Fibroblast of lung (primary cell): ENCODE results near the gene GLT6D1. TPM values are rescaled to one million over a fixed set of nuclear protein-coding genes. Genes with fewer than 3 reads are reported as not detected.

Source experiments
- DNase-seq, 2 donors: peaks; one replicate each; pipeline versions ENCODE4 v3.0.0 to v3.0.0-alpha.2; 2010; ENCODE audit warnings: low read depth in 2 of 2
- H2AFZ ChIP-seq: 2 replicates; pipeline ENCODE4 v1.5.1; 2012; ENCODE audit warnings: low read length, control low read depth, inconsistent platforms
- H3K27ac ChIP-seq: 2 replicates; pipeline ENCODE4 v1.5.1; 2011; ENCODE audit warnings: low read length, control low read depth; ENCODE audit not compliant: insufficient read depth
- H3K27me3 ChIP-seq: 2 replicates; pipeline ENCODE4 v1.5.1; 2011; ENCODE audit warnings: mild to moderate bottlenecking, low read length; ENCODE audit not compliant: control insufficient read depth, insufficient read depth
- H3K36me3 ChIP-seq: 2 replicates; pipeline ENCODE4 v1.5.1; 2011; ENCODE audit warnings: low read length; ENCODE audit not compliant: control insufficient read depth, insufficient read depth
- H3K4me1 ChIP-seq: 2 replicates; pipeline ENCODE4 v1.5.1; 2011; ENCODE audit warnings: low read length; ENCODE audit not compliant: control insufficient read depth, insufficient read depth; ENCODE audit errors: extremely low read depth
- H3K4me2 ChIP-seq: 2 replicates; pipeline ENCODE4 v1.5.1; 2011; ENCODE audit warnings: low read length, control low read depth; ENCODE audit not compliant: insufficient read depth; ENCODE audit errors: extremely low read depth
- H3K4me3 ChIP-seq, 4 experiments: fragments of 200-600 bp in 1 of 4; sonication (generic) in 1 of 4; replicated peaks in 1 of 4; 2 replicates each; pipeline ENCODE4 v1.5.1; 2011 to 2016; ENCODE audit warnings: low read length in 4 of 4, low read depth in 3 of 4, mild to moderate bottlenecking in 3 of 4, control low read depth in 2 of 4, inconsistent platforms in 1 of 4, mixed read lengths in 1 of 4; ENCODE audit not compliant: insufficient read depth in 1 of 4; ENCODE audit errors: control extremely low read depth in 1 of 4
- H3K79me2 ChIP-seq: 2 replicates; pipeline ENCODE4 v1.5.1; 2012; ENCODE audit warnings: mild to moderate bottlenecking, low read length, inconsistent platforms; ENCODE audit not compliant: control insufficient read depth, insufficient read depth
- H3K9ac ChIP-seq: 2 replicates; pipeline ENCODE4 v1.5.1; 2011; ENCODE audit warnings: mild to moderate bottlenecking, low read length, control low read depth; ENCODE audit not compliant: insufficient read depth
- H3K9me3 ChIP-seq: 2 replicates; pipeline ENCODE4 v1.5.1; 2012; ENCODE audit warnings: low read depth, low read length; ENCODE audit not compliant: control insufficient read depth, insufficient read depth
- H4K20me1 ChIP-seq: 2 replicates; pipeline ENCODE4 v1.5.1; 2011; ENCODE audit warnings: low read length; ENCODE audit not compliant: control insufficient read depth, insufficient read depth; ENCODE audit errors: extremely low read depth
- EZH2 ChIP-seq: IDR thresholded peaks from 2 replicates; pipeline ENCODE4 v1.5.1; 2012; ENCODE audit warnings: low read length, control low read depth, mild to moderate bottlenecking; ENCODE audit errors: missing control alignments
- polyA plus RNA-seq, 2 donors: library from polyadenylated mRNA; depleted of rRNA in 1 of 2; stranded (reverse) in 1 of 2; unstranded in 1 of 2; fragments of >200 nt; gene quantifications; 2 replicates each; pipeline ENCODE4 v1.2.1, GENCODE V29; 2011 to 2012; ENCODE audit warnings: missing spikeins in 1 of 2
- total RNA-seq: library from RNA; depleted of rRNA; stranded (reverse); fragments of >200 nt; gene quantifications from 2 replicates; pipeline ENCODE4 v1.2.1, GENCODE V29; 2014
- TF ChIP-seq, protein P1 (sequence below), 2 donors: IDR thresholded peaks in 1 of 2; conservative IDR thresholded peaks in 1 of 2; 1 replicate in 1 of 2; 2 replicates in 1 of 2; pipeline ENCODE4 v1.5.1; 2011 to 2012; ENCODE audit warnings: low read length in 2 of 2, control low read depth in 1 of 2, inconsistent platforms in 1 of 2, low read depth in 1 of 2, mild to moderate bottlenecking in 1 of 2

The GLT6D1 gene
- total and polyA plus RNA-seq, 2 donors (not counting 1 experiment from before 2014, with no cell fraction given), result not detected

DNA sequence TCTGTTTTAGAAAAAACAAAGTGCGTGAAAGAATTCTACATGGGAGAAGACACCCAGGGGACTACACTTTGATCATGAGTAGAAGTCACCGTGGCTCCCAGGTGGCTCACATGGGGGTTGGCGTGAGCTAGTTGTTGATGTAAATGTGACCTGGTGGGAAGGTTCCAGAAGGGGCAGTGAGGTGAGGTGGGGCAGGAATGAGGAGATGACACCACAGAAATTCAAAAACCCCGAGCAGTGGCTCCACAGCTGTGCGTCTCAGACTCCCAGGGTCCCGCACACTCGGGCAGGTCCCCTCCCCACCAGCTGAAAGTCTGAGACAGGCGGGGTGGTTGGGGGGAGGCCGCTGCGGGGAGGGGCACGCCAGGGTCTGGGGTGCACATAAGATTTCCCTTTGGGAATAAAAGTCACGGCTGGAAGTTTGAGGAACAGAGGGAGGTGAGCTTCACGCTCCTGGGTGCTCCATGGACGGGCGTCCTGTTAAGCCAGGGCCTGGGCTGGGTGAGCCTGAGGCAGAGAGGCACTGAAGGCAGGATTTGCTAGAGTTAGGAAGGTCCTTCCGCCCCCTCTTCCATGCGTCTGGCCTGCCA lies 29.9 kb downstream of the GLT6D1 start:
- H4K20me1 ChIP-seq, result no peaks in the 10 kb centered on the region
- TF ChIP-seq EZH2, result no peak
- H3K4me3 ChIP-seq, result no peak overlapping the region
- no peak overlapping the region for H2AFZ ChIP-seq
- H3K27me3 ChIP-seq, result no peaks in the 10 kb centered on the region
- H3K36me3 ChIP-seq, result no peaks in the 10 kb centered on the region
- no peak overlapping the region for H3K9ac ChIP-seq
- H3K27ac ChIP-seq, result no peak overlapping the region
- no peak for DNase-seq
- no peaks in the 10 kb centered on the region for H3K79me2 ChIP-seq
- H3K9me3 ChIP-seq, result no peaks in the 10 kb centered on the region
- no peaks in the 10 kb centered on the region for H3K4me1 ChIP-seq
- no peak overlapping the region for H3K4me2 ChIP-seq

DNA sequence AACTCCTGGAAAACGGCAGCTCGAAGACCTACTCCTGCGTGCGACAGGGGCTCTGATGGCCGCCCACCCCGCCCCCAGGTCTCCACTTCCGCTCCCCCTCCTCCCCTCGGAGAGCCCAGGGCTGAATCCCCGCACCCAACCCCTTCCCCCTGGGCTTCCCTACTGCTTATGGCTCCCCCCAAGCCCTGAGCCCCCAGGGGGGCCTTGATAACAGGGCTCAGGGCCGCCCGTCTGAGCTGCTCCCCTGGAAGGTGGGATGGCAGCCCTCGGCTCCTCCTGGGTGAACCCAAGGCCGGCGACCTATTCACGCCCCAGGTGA lies 30.4 kb downstream of the GLT6D1 start:
- Histone ChIP-seq H3K4me3 (no peak overlapping the region), H3K4me2 (no peak overlapping the region), H3K9ac (no peak overlapping the region), H2AFZ (no peak overlapping the region), H3K9me3 (no peaks in the 10 kb centered on the region), H3K4me1 (no peaks in the 10 kb centered on the region), H3K27ac (no peak overlapping the region), H3K27me3 (no peaks in the 10 kb centered on the region), H4K20me1 (no peaks in the 10 kb centered on the region), H3K36me3 (no peaks in the 10 kb centered on the region), H3K79me2 (no peaks in the 10 kb centered on the region)
- TF ChIP-seq, protein P1, sequence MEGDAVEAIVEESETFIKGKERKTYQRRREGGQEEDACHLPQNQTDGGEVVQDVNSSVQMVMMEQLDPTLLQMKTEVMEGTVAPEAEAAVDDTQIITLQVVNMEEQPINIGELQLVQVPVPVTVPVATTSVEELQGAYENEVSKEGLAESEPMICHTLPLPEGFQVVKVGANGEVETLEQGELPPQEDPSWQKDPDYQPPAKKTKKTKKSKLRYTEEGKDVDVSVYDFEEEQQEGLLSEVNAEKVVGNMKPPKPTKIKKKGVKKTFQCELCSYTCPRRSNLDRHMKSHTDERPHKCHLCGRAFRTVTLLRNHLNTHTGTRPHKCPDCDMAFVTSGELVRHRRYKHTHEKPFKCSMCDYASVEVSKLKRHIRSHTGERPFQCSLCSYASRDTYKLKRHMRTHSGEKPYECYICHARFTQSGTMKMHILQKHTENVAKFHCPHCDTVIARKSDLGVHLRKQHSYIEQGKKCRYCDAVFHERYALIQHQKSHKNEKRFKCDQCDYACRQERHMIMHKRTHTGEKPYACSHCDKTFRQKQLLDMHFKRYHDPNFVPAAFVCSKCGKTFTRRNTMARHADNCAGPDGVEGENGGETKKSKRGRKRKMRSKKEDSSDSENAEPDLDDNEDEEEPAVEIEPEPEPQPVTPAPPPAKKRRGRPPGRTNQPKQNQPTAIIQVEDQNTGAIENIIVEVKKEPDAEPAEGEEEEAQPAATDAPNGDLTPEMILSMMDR (conservative IDR thresholded peaks at IDR 0.05 in 1 of 2, IDR thresholded peaks at IDR 0.05 in 1 of 2; ENCODE audit: low read depth in 1 of 2, low read length in 2 of 2), result no peak
- no peak for TF ChIP-seq EZH2
- no peak for DNase-seq

DNA sequence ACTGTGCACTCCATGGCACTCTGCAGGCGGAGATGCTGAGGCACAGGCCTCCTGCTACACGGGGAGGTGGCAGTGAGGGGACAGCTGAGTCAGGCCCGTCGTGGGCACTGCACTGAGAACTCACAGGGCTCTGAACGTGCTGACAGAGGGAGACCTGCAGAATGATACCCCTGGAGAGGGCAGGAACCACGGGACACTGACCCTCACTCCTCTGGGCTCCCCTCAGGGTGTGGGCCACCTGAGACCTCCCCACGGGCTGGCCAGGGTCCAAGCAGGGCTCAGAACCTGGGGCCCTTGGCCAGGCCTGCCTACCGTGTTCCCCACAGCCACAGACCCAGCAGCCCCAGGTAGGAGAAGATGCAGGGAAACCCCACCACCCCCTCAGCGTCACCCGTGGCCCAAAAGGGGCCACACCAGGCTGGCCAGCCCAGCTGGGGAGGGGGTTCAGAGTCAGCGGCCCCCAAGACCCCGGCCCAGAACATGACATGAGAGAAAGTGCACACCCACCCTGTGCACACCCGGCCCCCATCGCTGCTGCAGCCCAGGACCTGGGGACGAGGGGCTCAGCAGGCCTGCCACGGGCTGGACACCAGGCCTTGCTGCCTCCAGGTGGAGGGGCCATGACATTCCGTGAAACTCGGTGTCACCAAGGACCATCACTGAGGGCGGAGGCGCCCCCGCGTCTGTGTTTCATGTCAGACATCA lies 30.9 kb downstream of the GLT6D1 start:
- Histone ChIP-seq H2AFZ (no peak overlapping the region), H3K4me2 (no peak overlapping the region), H3K9ac (no peak overlapping the region), H3K36me3 (no peaks in the 10 kb centered on the region), H4K20me1 (no peaks in the 10 kb centered on the region), H3K27me3 (no peaks in the 10 kb centered on the region), H3K27ac (no peak overlapping the region), H3K4me1 (no peaks in the 10 kb centered on the region), H3K4me3 (no peak overlapping the region), H3K9me3 (no peaks in the 10 kb centered on the region), H3K79me2 (no peaks in the 10 kb centered on the region)
- TF ChIP-seq, protein P1 (conservative IDR thresholded peaks at IDR 0.05 in 1 of 2, IDR thresholded peaks at IDR 0.05 in 1 of 2; ENCODE audit: low read depth in 1 of 2, low read length in 2 of 2), result no peak
- no peak for DNase-seq
